ENCODE results near the gene TBC1D4.
"Not testable (repeated sequence)": the region's sequence is repeated elsewhere in the genome, so short reads cannot be mapped to it uniquely, and the experiment has no call there.

TBC1D4 gene

GRCh38 chr13:75251188-75251587 lies 230.8 kb downstream of the TBC1D4 start:
- Histone ChIP-seq H3K4me3 (ENCODE audit: low read depth in 1 of 5, low read length in 5 of 5) (no peak overlapping the region), H3K9ac (ENCODE audit: low read length in 5 of 5) (no peak overlapping the region), H3K27ac (ENCODE audit: low read depth, low read length) (no peak overlapping the region), H3K27me3 (ENCODE audit: control insufficient read depth in 5 of 5, insufficient read depth in 4 of 5, low read length in 5 of 5) (no peaks in the 10 kb centered on the region), H3K36me3 (ENCODE audit: control insufficient read depth in 5 of 5, insufficient read depth in 5 of 5, low read length in 5 of 5) (no peaks in the 10 kb centered on the region), H3K9me3 (ENCODE audit: control insufficient read depth in 5 of 5, low read length in 5 of 5) (no peaks in the 10 kb centered on the region), H3K4me1 (ENCODE audit: control insufficient read depth in 5 of 5, insufficient read depth in 5 of 5, low read length in 5 of 5) (no peaks in the 10 kb centered on the region)

GRCh38 chr13:75250526-75251178 lies 231.3 kb downstream of the TBC1D4 start:
- Histone ChIP-seq H3K36me3 (ENCODE audit: control insufficient read depth in 5 of 5, insufficient read depth in 5 of 5, low read length in 5 of 5) (no peaks in the 10 kb centered on the region), H3K4me3 (ENCODE audit: low read depth in 1 of 5, low read length in 5 of 5) (no peak overlapping the region), H3K27ac (ENCODE audit: low read depth, low read length) (no peak overlapping the region), H3K9me3 (ENCODE audit: control insufficient read depth in 5 of 5, low read length in 5 of 5) (no peaks in the 10 kb centered on the region), H3K27me3 (ENCODE audit: control insufficient read depth in 5 of 5, insufficient read depth in 4 of 5, low read length in 5 of 5) (no peaks in the 10 kb centered on the region), H3K9ac (ENCODE audit: low read length in 5 of 5) (no peak overlapping the region), H3K4me1 (ENCODE audit: control insufficient read depth in 5 of 5, insufficient read depth in 5 of 5, low read length in 5 of 5) (no peaks in the 10 kb centered on the region)

- H3K4me1 ChIP-seq (ENCODE audit: control insufficient read depth in 5 of 5, insufficient read depth in 5 of 5, low read length in 5 of 5); H3K9ac ChIP-seq (ENCODE audit: low read length in 5 of 5); H3K4me3 ChIP-seq (ENCODE audit: low read depth in 1 of 5, low read length in 5 of 5); H3K27ac ChIP-seq (ENCODE audit: low read depth, low read length); H3K27me3 ChIP-seq (ENCODE audit: control insufficient read depth in 5 of 5, insufficient read depth in 4 of 5, low read length in 5 of 5); H3K36me3 ChIP-seq (ENCODE audit: control insufficient read depth in 5 of 5, insufficient read depth in 5 of 5, low read length in 5 of 5); H3K9me3 ChIP-seq (ENCODE audit: control insufficient read depth in 5 of 5, low read length in 5 of 5): not testable (repeated sequence)
These were observed 236.4 kb downstream of the TBC1D4 start for GRCh38 chr13:75245578-75245977.

GRCh38 chr13:75240240-75240639 lies 241.7 kb downstream of the TBC1D4 start:
- H3K36me3 ChIP-seq (ENCODE audit: control insufficient read depth in 5 of 5, insufficient read depth in 5 of 5, low read length in 5 of 5); H3K27ac ChIP-seq (ENCODE audit: low read depth, low read length); H3K4me3 ChIP-seq (ENCODE audit: low read depth in 1 of 5, low read length in 5 of 5); H3K4me1 ChIP-seq (ENCODE audit: control insufficient read depth in 5 of 5, insufficient read depth in 5 of 5, low read length in 5 of 5); H3K27me3 ChIP-seq (ENCODE audit: control insufficient read depth in 5 of 5, insufficient read depth in 4 of 5, low read length in 5 of 5); H3K9ac ChIP-seq (ENCODE audit: low read length in 5 of 5); H3K9me3 ChIP-seq (ENCODE audit: control insufficient read depth in 5 of 5, low read length in 5 of 5): not testable (repeated sequence)

GRCh38 chr13:75236774-75237173 lies 245.2 kb downstream of the TBC1D4 start:
- Histone ChIP-seq H3K27me3 (ENCODE audit: control insufficient read depth in 5 of 5, insufficient read depth in 4 of 5, low read length in 5 of 5) (no peaks in the 10 kb centered on the region), H3K4me3 (ENCODE audit: low read depth in 1 of 5, low read length in 5 of 5) (no peak overlapping the region), H3K36me3 (ENCODE audit: control insufficient read depth in 5 of 5, insufficient read depth in 5 of 5, low read length in 5 of 5) (no peaks in the 10 kb centered on the region), H3K27ac (ENCODE audit: low read depth, low read length) (no peak overlapping the region), H3K4me1 (ENCODE audit: control insufficient read depth in 5 of 5, insufficient read depth in 5 of 5, low read length in 5 of 5) (no peaks in the 10 kb centered on the region), H3K9ac (ENCODE audit: low read length in 5 of 5) (no peak overlapping the region), H3K9me3 (ENCODE audit: control insufficient read depth in 5 of 5, low read length in 5 of 5) (peaks cover 0 to 9% (median 4%) of the 10 kb centered on the region in 5 donors)

All from subcutaneous abdominal adipose tissue (tissue), 5 donors.